HG03159 (cell line): Measurements from ENCODE around the gene FLT3.
"Not testable (repeated sequence)": the region's sequence is repeated elsewhere in the genome, so short reads cannot be mapped to it uniquely, and the experiment has no call there.

Source experiments
- ATAC-seq: cut with Tn5 transposase; IDR thresholded peaks from one replicate; pipeline ENCODE4 v1.9.1; 2021; ENCODE audit warnings: mild to moderate bottlenecking, moderate library complexity; ENCODE audit not compliant: unreplicated experiment

FLT3 gene

GRCh38 chr13:27975564-27976361 lies 124.6 kb downstream of the FLT3 start:
- ATAC-seq, result no peak

- no peak for ATAC-seq
Measured at GRCh38 chr13:27973961-27974662, 126.3 kb downstream of the FLT3 start.

GRCh38 chr13:27973291-27973690 lies 127.1 kb downstream of the FLT3 start:
- no peak for ATAC-seq

GRCh38 chr13:27972478-27972820 lies 127.9 kb downstream of the FLT3 start:
- ATAC-seq, result no peak

GRCh38 chr13:27971776-27972477 lies 128.4 kb downstream of the FLT3 start:
- ATAC-seq, result no peak

GRCh38 chr13:27971236-27971645 lies 129.1 kb downstream of the FLT3 start:
- ATAC-seq, result no peak

DNA sequence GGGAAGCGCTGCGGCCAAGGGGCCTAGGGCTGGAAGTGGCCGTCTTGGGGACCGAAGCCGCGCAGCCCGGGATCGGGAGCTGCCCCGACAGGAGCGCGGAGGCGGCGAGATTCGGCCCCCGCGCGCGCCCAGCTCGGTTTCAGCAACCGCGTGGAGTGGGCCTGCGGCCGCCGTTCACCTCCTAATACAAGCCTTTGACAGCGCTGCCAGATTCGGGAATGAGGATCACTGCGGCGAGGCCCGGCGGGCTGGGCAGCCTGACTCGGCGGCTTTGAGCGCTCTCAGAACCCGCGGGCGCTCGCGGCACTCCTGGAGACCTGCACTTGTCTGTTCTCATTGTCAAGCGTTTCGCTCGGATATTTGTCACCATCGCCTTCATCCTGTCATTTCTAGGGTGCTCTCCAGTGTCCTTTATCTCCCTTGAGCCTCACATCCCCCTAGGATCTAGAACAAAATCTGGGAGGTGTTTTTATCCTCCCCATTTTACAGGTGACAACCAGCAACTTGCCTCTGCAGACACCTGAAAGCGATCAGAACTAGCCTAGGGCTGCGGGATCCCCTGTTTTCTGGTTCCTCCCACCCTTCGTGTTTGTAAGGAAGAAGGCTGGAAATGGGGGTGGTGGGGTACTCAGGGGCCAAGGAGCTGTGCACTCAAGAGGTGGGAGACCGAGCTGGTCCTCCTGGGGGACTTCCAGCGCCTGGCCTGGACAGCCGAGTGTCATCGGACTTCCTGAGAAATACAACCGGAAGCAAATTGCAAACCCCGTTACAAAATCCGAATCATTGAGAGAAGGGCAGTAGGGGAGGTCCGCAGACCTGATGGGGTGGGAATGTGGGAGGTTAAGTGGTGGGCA lies 129.8 kb downstream of the FLT3 start:
- ATAC-seq, result no peak

GRCh38 chr13:27969866-27970229 lies 130.5 kb downstream of the FLT3 start:
- no peak for ATAC-seq

GRCh38 chr13:27969082-27969865 lies 131.1 kb downstream of the FLT3 start, which contains the start of gene CDX2:
TSS of gene CDX2 (minus strand) at chr13:27969315. CDS start at chr13:27969006, 309 bp downstream.
- no peak for ATAC-seq

DNA sequence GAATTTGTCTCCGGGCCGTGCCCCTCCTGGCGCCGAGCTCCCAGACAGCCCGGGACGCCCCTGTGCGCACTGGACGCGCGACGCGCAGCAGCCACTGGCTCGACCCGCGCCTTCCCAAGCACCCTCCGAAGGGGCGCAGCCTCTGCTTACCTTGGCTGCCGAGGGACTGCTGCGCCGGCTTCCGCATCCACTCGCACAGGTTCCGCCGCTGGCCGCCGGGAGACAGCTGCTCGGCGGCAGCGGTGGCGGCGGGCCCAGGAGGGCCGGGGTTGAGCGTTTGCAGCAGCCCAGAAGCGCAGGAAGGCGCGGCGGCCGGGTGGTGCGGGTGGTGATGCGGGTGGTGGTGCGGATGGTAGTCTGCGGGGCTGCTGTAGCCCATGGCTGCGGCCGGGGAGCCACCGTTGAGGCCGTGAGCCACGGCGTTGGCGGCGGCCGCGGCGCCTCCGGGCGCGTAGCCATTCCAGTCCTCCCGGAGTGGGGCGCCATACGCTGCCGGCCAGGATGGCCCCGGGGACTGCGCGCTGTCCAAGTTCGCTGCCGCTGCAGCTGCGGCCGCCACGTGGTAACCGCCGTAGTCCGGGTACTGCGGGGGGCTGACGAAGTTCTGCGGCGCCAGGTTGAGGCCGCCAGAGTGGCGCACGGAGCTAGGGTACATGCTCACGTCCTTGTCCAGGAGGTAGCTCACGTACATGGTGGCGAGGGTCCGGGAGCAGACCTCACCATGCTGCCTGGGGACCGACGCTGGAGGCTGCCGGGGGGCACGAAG lies 131.9 kb downstream of the FLT3 start:
- no peak for ATAC-seq

DNA sequence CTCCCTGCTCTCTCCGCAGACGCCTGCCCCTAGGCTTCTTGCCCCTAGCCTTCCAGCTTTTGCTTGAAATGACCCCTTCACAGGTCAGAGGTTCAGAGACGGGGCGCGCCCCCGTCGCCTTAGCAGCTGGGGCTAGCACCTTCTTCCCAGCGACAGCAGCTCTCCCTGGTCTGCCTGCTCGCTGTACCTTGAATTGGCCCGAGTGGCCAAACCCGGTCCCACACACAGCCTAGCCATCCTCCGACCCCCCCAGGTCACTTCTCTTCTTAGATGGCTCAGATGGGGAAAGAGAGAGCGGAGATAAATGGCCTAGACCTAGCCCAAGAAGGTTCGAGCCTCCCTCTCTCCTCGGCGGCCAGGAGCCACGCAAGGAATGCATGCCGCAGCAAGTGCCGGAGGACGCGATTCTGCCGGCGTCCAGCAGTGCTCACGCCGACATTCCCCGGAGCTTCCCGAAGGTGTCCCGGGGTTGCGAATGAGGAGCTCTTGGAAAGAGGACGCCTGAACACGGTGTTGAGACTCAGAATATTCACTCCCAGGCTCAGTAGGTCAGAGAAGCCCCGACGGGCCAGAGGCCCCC lies 132.6 kb downstream of the FLT3 start:
- ATAC-seq, result no peak

DNA sequence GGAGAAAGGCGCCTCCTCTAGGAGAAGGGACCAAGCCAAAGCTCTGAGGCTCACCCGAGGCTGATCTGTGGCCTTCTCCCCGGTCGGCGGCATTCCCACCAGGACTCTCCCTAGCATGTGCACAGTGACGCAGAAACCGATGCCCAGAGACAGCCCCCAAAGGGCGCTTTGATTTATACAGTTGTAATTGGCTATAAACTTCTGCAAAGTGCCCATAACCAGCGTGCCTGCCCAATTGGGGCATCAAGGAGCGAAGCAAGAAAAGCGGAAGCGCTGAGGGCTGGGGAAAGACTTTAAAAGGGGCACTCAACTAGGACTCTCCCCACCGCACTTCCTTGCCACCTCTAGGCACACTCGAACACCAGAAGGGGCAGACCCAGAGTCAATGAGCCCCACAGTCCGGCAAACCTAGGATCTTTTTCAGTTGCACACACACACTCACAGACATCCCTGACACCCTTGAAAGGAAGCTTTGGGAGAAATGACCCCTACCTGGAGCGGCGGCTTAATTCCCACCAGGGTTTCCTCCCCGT lies 133.1 kb downstream of the FLT3 start:
- no peak for ATAC-seq

- ATAC-seq, result no peak
Measured at GRCh38 chr13:27966641-27967202, 133.7 kb downstream of the FLT3 start.

DNA sequence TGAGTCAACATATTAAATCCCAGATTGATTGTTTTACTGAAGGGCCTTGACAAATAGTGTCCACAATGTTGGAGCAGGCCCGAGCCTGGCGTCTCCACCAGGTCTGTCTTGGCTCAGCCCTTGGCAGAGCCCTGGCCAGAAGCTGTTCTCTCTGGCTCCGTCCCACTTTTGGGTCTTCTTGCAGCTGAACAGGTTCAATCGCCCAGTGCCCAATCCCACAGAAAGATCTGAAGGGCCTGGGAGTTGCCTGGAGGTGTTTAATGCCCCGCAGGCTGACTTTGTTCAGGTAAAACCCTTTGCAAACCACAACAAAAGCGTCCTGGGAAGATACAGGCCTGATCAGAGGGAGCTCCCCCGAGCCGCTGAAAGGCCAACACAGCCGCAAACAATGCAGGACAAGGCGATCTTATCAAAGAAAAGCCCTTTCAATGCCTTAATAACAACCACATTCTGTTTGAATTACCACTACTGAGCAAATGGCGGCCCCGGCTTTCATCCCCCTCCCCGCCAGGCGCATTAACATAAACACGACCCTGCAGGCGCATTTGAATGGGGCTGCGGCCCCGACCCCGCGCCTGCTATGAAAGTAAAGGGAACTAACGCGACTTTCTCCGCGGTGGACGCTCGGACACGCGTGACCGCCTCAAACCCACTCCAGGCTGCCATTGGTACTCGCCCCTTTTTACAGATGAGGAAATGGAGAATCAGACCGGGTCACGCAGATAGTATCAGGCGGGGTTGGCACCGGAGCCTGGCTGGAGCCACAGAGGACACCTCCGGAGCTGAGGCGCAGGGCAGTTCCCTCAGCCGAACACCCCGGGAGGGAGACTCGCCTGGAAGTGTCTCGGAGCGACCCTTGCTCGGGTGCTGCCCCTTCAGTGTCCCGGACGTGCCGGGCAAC lies 134.4 kb downstream of the FLT3 start:
- ATAC-seq, result no peak

DNA sequence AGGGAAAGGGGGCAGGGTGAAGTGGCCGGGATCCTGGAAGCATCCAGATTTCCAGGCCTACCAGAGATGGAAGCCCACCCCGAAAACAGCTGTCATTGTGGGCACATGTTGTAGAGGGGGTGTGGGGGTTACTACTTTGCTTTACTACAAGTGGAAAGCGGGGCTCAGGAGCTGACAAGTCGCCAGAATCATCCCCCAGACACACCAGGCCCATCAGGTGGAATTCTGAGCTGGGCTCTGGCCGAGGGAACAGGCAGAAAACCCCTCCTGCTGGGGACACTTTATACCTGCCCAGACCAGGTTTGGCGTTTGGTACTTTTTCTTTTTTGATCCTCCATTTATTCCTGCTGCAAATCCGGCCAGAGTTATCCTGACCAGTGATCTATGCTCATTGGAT lies 135.0 kb downstream of the FLT3 start:
- ATAC-seq, result no peak

GRCh38 chr13:27964741-27965323 lies 135.5 kb downstream of the FLT3 start:
- ATAC-seq, result no peak

GRCh38 chr13:27964206-27964605 lies 136.2 kb downstream of the FLT3 start:
- ATAC-seq, result not testable (repeated sequence)
